ENCODE measurements around the gene CHODL. TPM values are rescaled to one million over a fixed set of nuclear protein-coding genes. Genes with fewer than 3 reads are reported as not detected.

CHODL gene, protein sequence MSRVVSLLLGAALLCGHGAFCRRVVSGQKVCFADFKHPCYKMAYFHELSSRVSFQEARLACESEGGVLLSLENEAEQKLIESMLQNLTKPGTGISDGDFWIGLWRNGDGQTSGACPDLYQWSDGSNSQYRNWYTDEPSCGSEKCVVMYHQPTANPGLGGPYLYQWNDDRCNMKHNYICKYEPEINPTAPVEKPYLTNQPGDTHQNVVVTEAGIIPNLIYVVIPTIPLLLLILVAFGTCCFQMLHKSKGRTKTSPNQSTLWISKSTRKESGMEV
- total RNA-seq = under 1 TPM in 2 of 3 donors, not detected in 1; 0.14 to 0.70 TPM
- total RNA-seq (2013) = 0.74 TPM

GRCh38 chr21:18244671-18245463 is at the start of gene CHODL:
Gene CHODL, plus strand, starts transcription at chr21:18244833. Its CDS starts 391 bp downstream, at chr21:18245224.
- H3K27ac ChIP-seq (ENCODE audit: low read length) = no peak within 1 kb of the TSS
- Mint-ChIP-seq H3K4me1 (peaks cover 0 to 5% of the 10 kb centered on the region in 2 donors), H3K9me3 (no peaks in the 10 kb centered on the region), H3K36me3 (no peaks in the 10 kb centered on the region), H3K4me3 (no peak within 1 kb of the TSS), H3K27ac (no peak within 1 kb of the TSS), H3K27me3 (ENCODE audit: low read depth in 2 of 2) (peaks cover 32 to 44% of the 10 kb centered on the region in 2 donors)
- H3K27me3 ChIP-seq (ENCODE audit: control insufficient read depth, insufficient read depth, low read length) = peaks cover 23% of the 10 kb centered on the region
- no peak for DNase-seq
- WGBS (ENCODE audit: insufficient coverage) = 6% methylated on average over 68 of the region's 72 CpGs
- H3K4me3 ChIP-seq (ENCODE audit: low read length) = no peak within 1 kb of the TSS
- peak in 1 of 3 donors; percentile 43 for ATAC-seq
- H3K9me3 ChIP-seq (ENCODE audit: control insufficient read depth, insufficient read depth, low read length) = no peaks in the 10 kb centered on the region
- intact Hi-C loops (cut with micrococcal nuclease) = no loop called here
- TF ChIP-seq CTCF (IDR thresholded peaks at IDR 0.05) = no peak
- H3K4me1 ChIP-seq (ENCODE audit: control insufficient read depth, insufficient read depth, low read length) = peaks cover 2% of the 10 kb centered on the region
- no peaks in the 10 kb centered on the region for H3K36me3 ChIP-seq (ENCODE audit: control insufficient read depth, insufficient read depth, low read length)

DNA sequence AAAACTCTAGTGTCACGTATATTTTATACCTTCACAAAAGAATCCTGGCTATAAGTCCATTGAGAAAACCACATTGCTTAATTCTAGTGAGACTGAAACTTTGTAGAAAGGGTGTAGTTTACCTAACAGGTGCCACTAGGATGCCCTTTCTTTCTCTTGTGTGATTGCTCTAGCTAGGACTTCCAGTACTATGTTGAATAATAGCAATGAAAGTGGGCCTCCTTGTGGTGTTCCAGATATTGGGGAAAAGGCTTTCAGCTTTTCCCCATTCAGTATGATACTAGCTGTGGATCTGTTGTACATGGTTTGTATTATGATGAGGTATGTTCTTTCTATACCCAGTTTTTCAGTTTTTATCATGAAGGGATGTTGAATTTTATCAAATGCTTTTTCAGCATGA is 39.7 kb upstream of the CHODL start:
- Histone ChIP-seq H3K4me3 (ENCODE audit: low read length) (no peak overlapping the region), H3K36me3 (ENCODE audit: control insufficient read depth, insufficient read depth, low read length) (no peaks in the 10 kb centered on the region), H3K27ac (ENCODE audit: low read length) (no peak overlapping the region), H3K4me1 (ENCODE audit: control insufficient read depth, insufficient read depth, low read length) (no peaks in the 10 kb centered on the region), H3K9me3 (ENCODE audit: control insufficient read depth, insufficient read depth, low read length) (no peaks in the 10 kb centered on the region), H3K27me3 (ENCODE audit: control insufficient read depth, insufficient read depth, low read length) (no peaks in the 10 kb centered on the region)
- Mint-ChIP-seq H3K9me3 (no peaks in the 10 kb centered on the region), H3K27me3 (ENCODE audit: low read depth in 2 of 2) (peaks cover 0 to 4% of the 10 kb centered on the region in 2 donors), H3K36me3 (no peaks in the 10 kb centered on the region), H3K27ac (no peak overlapping the region), H3K4me1 (no peaks in the 10 kb centered on the region), H3K4me3 (no peak overlapping the region)
- no CpG with 5 or more reads among the region's 1 CpG for WGBS (ENCODE audit: insufficient coverage)
- TF ChIP-seq CTCF (IDR thresholded peaks at IDR 0.05) = peak; percentile 33
- no peak for ATAC-seq
- DNase-seq = peak in 1 of 2 donors; percentile 2
- intact Hi-C loops (cut with micrococcal nuclease) = loop anchor here (1.0 kb wide), 1 partner anchor 164 kb away; no protein-coding TSS in a partner anchor

DNA sequence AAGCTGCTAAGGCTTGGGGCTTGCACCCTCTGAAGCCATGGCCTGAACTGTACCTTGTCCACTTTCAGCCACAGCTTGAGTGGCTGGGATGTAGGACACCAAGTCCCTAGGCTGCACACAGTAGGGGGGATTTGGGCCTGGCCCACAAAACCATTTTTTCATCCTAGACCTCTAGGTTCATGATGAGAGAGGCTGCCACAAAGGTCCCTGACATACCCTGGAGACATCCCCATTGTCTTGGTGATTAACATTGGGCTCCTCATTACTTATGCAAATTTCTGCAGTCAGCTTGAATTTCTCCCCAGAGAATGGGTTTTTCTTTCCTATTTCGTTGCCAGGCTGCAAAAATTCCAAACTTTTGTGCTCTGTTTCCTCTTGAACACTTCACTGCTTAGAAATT is 26.3 kb upstream of the CHODL start:
- DNase-seq = no peak
- H3K36me3 Mint-ChIP-seq = peaks cover 16% of the 10 kb centered on the region
- Histone ChIP-seq H3K36me3 (ENCODE audit: control insufficient read depth, insufficient read depth, low read length) (no peaks in the 10 kb centered on the region), H3K27me3 (ENCODE audit: control insufficient read depth, insufficient read depth, low read length) (no peaks in the 10 kb centered on the region), H3K9me3 (ENCODE audit: control insufficient read depth, insufficient read depth, low read length) (peaks cover 7% of the 10 kb centered on the region), H3K4me3 (ENCODE audit: low read length) (no peak overlapping the region), H3K27ac (ENCODE audit: low read length) (no peak overlapping the region), H3K4me1 (ENCODE audit: control insufficient read depth, insufficient read depth, low read length) (no peaks in the 10 kb centered on the region)
- peaks cover 3 to 6% of the 10 kb centered on the region in 2 donors for H3K9me3 Mint-ChIP-seq
- TF ChIP-seq CTCF (IDR thresholded peaks at IDR 0.05) = no peak
- H3K27me3 Mint-ChIP-seq (ENCODE audit: low read depth in 2 of 2) = peaks cover 0 to 3% of the 10 kb centered on the region in 2 donors
- ATAC-seq = no peak
- no peak overlapping the region for H3K27ac Mint-ChIP-seq
- 52% methylated on average over 1 of the region's 1 CpG for WGBS (ENCODE audit: insufficient coverage)
- no peaks in the 10 kb centered on the region for H3K4me1 Mint-ChIP-seq
- intact Hi-C loops (cut with micrococcal nuclease) = no loop called here
- no peak overlapping the region for H3K4me3 Mint-ChIP-seq
